ENCODE data around the gene NOX5. TPM values are rescaled to one million over a fixed set of nuclear protein-coding genes. Genes with fewer than 3 reads are reported as not detected.

The NOX5 gene
- polyA plus RNA-seq, 1 experiment: 0.15 TPM

DNA sequence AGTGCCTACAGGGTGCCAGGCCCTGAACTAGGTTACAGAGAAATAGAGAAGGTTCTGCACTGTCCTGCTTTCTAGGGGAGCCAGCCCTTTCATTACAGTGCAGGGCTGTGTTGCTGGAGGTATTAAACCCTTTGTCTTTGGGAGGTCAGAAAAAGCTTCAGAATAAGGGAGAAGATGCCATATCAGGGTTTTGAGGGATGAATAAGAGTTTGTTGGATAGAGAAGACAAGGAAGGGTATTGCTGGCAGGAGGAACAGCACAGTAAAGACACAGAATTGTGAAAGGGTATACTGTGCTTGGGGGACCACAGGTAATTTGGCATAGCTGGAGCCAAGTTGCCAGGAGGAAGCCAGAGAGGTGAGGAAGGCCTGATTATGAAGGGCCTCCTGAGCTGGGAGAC lies 23.0 kb downstream of the NOX5 start:
- DNase-seq (ENCODE audit: low read depth, low spot score): no peak
- ChIA-PET CTCF (no interaction called here), POLR2A (no interaction called here)
- Histone ChIP-seq H3K9me3 (ENCODE audit: control insufficient read depth, insufficient read depth, low read length) (no peaks in the 10 kb centered on the region), H3K27me3 (ENCODE audit: control insufficient read depth, insufficient read depth, low read length) (peaks cover 30% of the 10 kb centered on the region), H3K27ac (ENCODE audit: low read depth, low read length) (no peak overlapping the region), H3K4me3 (ENCODE audit: low read depth, low read length) (no peak overlapping the region)
- TF ChIP-seq, protein P1, sequence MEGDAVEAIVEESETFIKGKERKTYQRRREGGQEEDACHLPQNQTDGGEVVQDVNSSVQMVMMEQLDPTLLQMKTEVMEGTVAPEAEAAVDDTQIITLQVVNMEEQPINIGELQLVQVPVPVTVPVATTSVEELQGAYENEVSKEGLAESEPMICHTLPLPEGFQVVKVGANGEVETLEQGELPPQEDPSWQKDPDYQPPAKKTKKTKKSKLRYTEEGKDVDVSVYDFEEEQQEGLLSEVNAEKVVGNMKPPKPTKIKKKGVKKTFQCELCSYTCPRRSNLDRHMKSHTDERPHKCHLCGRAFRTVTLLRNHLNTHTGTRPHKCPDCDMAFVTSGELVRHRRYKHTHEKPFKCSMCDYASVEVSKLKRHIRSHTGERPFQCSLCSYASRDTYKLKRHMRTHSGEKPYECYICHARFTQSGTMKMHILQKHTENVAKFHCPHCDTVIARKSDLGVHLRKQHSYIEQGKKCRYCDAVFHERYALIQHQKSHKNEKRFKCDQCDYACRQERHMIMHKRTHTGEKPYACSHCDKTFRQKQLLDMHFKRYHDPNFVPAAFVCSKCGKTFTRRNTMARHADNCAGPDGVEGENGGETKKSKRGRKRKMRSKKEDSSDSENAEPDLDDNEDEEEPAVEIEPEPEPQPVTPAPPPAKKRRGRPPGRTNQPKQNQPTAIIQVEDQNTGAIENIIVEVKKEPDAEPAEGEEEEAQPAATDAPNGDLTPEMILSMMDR (IDR thresholded peaks at IDR 0.05; ENCODE audit: low read depth, low read length): no peak

DNA sequence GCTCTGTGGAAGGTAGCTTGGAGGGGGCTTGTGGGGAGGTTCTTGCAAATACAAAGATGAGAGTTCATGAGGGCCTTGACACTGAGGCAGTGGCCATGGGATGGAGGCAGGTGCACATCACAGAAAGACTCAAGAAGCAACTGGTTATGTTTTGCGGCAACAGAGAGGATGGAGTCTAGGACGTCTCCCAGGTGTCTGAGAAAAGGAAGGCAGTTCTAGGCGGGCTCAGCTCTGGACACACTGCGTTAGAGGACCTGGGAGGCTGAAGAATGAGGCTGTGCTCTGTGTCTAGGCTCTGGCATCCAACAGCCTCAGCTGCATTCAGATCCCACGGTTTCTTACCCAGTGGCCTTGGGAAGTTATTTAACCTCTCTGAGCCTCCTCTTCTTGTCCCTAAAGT lies 23.5 kb downstream of the NOX5 start:
- Histone ChIP-seq H3K4me3 (ENCODE audit: low read depth, low read length) (no peak overlapping the region), H3K27me3 (ENCODE audit: control insufficient read depth, insufficient read depth, low read length) (peaks cover 30% of the 10 kb centered on the region), H3K9me3 (ENCODE audit: control insufficient read depth, insufficient read depth, low read length) (no peaks in the 10 kb centered on the region), H3K27ac (ENCODE audit: low read depth, low read length) (no peak overlapping the region)
- POLR2A ChIA-PET: no interaction called here
- TF ChIP-seq, protein P1 (IDR thresholded peaks at IDR 0.05; ENCODE audit: low read depth, low read length): no peak
- CTCF ChIA-PET: interaction anchor here (1.2 kb wide), 1 partner anchor 21 kb away, joined by 3 read pairs; no protein-coding TSS in a partner anchor
- no peak for DNase-seq (ENCODE audit: low read depth, low spot score)

DNA sequence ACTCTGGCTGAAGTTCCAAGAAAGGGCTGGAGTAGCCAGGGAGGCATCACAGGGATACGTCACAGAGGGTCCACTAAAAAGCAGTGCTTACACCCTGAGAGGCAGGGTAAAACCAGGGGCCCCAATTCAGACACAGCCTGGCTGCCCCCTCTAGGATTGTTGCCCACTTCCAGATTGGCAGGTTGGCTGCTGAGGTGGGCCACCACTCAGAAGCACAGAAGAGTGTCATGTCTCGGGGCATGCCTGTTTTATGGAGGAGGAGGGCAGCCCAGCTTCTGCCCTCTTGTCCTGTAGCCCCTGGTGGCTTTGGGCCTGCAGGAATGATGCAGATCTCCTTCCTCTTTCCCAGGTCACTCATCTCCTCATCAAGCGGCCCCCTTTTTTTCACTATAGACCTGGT lies 24.0 kb downstream of the NOX5 start:
- H3K27ac ChIP-seq (ENCODE audit: low read depth, low read length): no peak overlapping the region
- H3K4me3 ChIP-seq (ENCODE audit: low read depth, low read length): no peak overlapping the region
- TF ChIP-seq, protein P1 (IDR thresholded peaks at IDR 0.05; ENCODE audit: low read depth, low read length): no peak
- no peak for DNase-seq (ENCODE audit: low read depth, low spot score)
- ChIA-PET CTCF (interaction anchor here (1.2 kb wide), 1 partner anchor 21 kb away, joined by 3 read pairs; no protein-coding TSS in a partner anchor), POLR2A (no interaction called here)
- peaks cover 30% of the 10 kb centered on the region for H3K27me3 ChIP-seq (ENCODE audit: control insufficient read depth, insufficient read depth, low read length)
- H3K9me3 ChIP-seq (ENCODE audit: control insufficient read depth, insufficient read depth, low read length): no peaks in the 10 kb centered on the region

DNA sequence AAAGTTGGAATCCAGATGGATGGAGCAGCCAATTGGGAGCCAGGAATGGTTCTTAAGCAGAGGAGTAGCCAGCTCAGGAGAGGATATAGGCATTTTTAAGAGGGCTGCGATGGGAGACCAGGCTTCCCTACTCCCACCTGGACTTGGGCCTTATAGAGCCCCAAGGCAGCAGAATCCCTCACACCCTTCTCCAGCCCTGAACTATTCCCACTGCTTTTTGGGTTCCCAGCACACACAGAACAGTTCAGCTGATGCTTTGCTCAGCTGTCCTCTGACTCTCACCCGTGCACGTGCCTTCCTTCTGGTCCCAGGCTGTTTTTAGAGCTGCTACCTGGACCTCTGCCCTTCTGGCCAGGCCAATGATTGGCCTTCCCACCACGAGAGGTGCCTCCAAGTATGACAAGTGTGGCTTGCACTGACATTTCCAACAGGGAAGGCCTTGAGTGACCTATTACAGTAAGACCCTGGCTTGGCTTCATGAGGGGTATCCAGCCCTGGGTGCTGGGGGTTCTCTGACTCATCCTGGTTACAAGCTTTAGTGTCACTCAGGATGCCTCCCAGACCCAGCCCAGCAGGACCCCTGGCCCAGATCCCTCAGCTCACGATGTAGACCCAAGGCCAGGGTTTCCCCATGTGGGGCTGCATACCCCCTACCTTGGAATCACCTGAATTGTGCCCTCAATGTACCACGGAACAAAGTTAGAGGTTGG lies 25.2 kb downstream of the NOX5 start:
- ChIA-PET CTCF (interaction anchor here (1.8 kb wide), 1 partner anchor 8 kb away, joined by 5 read pairs; no protein-coding TSS in a partner anchor), POLR2A (no interaction called here)
- H3K4me3 ChIP-seq (ENCODE audit: low read depth, low read length): no peak overlapping the region
- no peak for DNase-seq (ENCODE audit: low read depth, low spot score)
- H3K27me3 ChIP-seq (ENCODE audit: control insufficient read depth, insufficient read depth, low read length): peaks cover 30% of the 10 kb centered on the region
- TF ChIP-seq, protein P1 (IDR thresholded peaks at IDR 0.05; ENCODE audit: low read depth, low read length): no peak
- no peaks in the 10 kb centered on the region for H3K9me3 ChIP-seq (ENCODE audit: control insufficient read depth, insufficient read depth, low read length)
- H3K27ac ChIP-seq (ENCODE audit: low read depth, low read length): no peak overlapping the region

DNA sequence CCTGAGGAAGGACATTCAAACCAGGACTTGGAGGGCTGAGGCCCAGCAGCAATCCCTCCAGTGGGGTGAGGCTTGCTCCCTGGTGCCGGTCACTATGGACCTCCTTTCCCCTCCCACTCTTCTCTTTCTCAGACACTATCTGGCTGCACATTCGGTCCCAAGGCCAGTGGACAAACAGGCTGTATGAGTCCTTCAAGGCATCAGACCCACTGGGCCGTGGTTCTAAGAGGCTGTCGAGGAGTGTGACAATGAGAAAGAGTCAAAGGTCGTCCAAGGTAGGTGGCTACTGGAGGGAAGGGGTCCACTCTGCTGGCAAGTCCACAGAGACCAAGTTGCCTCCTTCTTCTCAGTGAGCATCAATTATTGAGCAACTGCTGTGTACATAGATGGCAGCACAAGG lies 28.0 kb downstream of the NOX5 start:
- no peak for DNase-seq (ENCODE audit: low read depth, low spot score)
- Histone ChIP-seq H3K27me3 (ENCODE audit: control insufficient read depth, insufficient read depth, low read length) (peaks cover 25% of the 10 kb centered on the region), H3K4me3 (ENCODE audit: low read depth, low read length) (no peak overlapping the region), H3K9me3 (ENCODE audit: control insufficient read depth, insufficient read depth, low read length) (no peaks in the 10 kb centered on the region), H3K27ac (ENCODE audit: low read depth, low read length) (no peak overlapping the region)
- ChIA-PET CTCF (no interaction called here), POLR2A (no interaction called here)
- TF ChIP-seq, protein P1 (IDR thresholded peaks at IDR 0.05; ENCODE audit: low read depth, low read length): no peak

All from AG04450 (cell line).